DMS 273 treated with DMSO at 0.1 percent for 48 hours (cell line): Measurements from ENCODE around the gene TSPAN11.

Source experiments
- DNase-seq: peaks from one replicate; lab custom pipeline; 2025; lab: John Stamatoyannopoulos, UW

Gene TSPAN11

DNA sequence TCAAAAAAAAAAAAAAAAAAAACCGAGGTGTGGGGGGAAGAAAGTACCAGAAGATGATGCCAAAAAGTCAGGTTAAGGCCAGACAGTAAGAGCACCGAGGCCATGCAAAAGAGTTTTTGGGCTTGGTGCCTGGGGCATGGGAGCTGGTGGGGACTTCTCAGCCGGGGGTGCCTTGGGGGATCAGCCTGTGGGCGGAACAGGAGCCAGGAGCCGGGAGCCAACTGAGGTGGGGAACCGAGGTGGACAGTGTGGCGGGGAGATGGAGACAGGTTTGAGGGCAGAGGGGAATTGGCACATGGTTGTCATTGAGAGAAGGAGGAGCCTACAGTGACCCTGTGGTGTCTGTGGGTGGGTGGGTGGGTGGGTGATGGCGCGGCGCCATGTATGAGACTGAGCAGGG, 33.2 kb downstream of the TSPAN11 start:
- no peak for DNase-seq

DNA sequence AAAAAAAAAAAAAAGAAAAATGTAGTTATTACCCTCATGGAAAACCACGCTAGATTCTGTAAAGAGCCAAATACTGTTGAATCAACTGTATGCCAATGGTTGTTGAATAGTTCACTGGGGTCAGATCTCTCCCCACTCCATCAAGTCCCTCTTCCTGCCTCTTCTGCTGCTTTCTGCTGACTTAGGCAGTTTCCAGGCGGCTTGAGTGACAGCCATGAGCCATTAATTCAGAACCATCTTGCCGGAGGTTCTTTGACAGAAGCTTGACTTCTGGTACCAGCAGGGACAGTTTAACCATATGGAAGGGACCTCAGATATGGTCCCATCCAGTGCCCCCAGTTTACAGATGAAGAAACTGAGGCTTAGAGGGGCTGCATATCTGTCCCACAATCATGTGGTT, 34.5 kb downstream of the TSPAN11 start:
- no peak for DNase-seq

DNA sequence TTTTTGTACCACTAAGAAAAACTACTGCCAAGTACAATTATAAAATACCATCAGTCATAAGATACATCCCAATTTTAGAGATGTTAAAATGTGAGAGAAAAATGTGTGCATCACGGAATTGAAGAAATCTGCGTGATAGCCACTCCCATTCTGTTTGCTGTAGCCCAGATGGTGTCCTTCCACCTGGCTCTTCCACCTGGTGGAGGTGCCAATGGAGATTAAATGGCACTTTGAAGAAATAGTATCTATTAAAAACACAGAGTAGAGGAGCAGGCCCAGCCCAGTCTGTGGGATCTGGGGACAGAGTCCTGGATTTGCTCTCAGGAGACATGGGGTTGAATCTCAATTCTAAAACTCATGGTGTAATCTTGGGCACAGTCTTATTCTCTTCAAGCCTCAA, 35.5 kb downstream of the TSPAN11 start:
- no peak for DNase-seq

DNA sequence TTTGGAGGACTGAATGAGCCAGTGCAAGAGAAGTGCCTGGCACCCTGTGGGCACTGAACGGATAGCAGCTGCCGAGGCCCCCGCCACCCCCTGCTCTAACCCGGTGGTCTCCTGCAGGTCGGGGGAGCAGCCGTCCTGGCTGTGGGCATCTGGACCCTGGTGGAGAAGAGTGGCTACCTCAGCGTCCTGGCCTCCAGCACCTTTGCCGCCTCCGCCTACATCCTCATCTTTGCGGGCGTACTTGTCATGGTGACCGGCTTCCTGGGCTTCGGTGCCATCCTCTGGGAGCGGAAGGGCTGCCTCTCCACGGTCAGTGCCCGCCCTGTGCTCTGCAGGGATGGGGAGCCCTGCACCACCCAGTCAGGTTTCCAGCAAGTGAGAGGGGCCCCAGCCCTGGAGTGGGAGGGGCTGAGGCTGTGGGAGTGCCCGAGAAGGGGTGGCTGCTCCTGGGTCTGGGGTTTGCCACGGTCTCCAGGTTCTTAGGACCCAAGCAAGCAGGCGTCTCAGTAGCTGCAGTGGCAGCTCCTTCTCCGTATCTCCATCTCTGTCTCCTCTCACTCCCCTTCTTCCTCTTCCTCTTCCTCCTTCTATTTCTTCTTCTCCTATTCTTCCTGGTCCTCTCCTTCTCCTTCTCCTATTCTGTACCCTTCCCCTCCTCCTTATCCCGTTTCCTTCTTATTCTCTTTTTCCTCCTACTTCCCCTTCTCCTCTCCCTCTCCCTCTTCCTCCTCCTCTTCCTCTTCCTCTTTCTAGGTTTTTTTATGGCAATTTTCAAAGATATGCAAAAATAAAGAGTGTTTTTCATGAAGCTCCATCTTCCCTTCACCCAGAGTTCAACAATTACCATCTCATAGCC, 37.4 kb downstream of the TSPAN11 start:
- no peak for DNase-seq

DNA sequence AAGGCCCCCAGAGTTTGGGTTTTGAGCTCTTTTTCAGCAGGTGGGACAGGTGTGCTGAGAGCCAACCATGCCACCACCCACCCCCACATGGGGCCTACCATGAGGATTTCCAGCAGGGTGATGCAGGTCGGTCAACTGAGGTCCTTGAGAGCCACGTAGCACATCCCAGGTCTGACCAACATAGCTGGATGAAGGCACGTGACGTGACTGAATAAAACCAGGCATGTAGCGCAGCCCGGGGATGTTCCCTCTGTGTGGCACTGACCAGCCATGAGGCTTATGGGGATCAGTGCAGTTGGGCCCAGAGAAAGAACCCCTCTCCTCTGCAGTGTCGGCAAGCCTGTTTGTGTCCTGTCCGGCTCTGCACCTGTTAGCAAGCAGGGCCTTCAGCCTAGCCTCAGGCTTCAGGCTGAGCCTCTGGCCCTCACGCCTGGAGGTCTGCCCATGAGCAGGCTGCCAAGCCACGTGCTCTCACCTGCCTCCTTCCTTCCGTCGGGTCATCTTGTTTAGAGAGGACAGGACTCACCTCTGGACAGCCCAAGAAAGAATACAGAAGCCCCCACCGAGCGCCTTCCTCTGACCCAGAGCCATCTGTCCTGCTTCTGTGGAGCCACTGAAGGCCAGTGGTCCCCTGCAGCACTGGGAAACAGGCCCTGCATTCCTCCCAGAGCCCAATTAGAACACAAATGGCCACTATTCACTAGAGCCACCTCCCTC, 38.5 kb downstream of the TSPAN11 start:
- DNase-seq: no peak

DNA sequence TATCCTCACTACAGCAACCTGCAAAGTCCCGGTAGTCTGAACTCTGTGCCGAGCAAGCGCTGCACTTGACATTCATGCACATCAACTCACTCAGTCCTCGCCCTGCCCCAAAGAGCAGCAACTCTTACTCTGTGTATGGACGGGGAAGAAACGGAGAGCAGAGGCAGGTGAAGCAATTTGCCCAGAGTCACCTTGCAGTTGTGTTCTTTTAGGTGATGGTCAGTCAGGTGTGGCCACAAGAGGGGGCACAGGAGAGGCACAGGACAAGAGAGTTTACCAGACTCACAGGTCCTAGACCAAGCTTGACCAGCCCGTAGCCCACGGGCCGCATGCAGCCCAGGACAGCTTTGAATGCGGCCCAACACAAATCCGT, 39.1 kb downstream of the TSPAN11 start:
- no peak for DNase-seq

DNA sequence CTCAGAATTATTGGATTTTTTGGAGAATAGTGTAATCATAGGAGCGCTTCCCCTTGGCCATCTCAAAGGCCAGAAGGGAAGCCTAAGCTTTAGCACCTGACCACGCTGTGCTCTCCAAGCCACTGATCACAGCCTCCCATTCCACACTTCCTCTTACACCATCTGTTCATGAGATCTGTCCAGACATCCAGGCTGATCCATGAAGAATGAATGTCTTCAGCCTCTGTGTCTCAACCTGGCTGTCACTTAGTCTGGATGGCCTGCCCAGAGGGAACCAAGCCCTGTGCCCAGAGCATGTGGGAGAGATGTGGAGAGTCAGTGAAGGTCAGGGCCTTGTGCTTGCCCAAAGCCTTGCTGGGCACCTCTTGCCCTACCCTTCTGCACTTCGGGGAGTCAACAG, 40.5 kb downstream of the TSPAN11 start:
- peak; percentile 32 for DNase-seq

DNA sequence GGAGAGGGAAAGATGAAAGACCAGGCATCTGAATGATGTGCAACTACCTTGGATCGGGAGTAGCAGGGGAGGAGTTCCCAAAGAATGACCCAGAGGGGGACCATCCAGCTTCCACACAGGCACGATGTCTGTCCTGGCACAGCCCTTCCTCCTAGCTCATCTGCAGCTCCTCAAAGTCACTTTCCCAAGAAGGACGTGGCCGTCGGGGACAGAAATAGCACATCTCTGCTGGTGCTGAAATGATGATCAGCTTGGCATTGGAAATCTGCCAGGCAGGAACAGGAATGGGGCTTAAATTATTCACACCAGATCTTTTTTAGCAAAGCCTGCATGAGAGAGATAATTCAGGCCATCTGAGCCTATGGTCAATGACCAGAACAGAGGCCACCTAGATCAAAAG, 41.7 kb downstream of the TSPAN11 start:
- DNase-seq: no peak

DNA sequence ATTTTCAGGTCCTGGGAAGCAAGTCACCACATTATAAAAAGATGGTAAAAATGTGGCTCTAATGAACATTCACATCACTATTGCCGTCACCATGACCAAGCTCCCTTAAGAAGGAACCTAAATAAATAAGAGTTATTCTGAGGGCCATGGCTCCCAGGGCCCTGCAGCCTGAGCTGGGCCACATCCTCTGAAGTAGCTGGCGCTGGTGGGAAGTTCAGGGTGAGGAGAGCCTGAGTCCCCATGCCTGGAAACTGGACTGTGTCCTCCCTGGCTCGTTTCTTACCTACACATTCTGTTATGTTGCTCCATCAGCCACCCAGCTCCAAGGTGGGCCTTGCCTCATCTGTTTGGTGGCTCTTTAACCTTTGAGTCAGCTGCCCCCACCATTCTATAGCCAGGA, 42.5 kb downstream of the TSPAN11 start:
- DNase-seq: no peak

DNA sequence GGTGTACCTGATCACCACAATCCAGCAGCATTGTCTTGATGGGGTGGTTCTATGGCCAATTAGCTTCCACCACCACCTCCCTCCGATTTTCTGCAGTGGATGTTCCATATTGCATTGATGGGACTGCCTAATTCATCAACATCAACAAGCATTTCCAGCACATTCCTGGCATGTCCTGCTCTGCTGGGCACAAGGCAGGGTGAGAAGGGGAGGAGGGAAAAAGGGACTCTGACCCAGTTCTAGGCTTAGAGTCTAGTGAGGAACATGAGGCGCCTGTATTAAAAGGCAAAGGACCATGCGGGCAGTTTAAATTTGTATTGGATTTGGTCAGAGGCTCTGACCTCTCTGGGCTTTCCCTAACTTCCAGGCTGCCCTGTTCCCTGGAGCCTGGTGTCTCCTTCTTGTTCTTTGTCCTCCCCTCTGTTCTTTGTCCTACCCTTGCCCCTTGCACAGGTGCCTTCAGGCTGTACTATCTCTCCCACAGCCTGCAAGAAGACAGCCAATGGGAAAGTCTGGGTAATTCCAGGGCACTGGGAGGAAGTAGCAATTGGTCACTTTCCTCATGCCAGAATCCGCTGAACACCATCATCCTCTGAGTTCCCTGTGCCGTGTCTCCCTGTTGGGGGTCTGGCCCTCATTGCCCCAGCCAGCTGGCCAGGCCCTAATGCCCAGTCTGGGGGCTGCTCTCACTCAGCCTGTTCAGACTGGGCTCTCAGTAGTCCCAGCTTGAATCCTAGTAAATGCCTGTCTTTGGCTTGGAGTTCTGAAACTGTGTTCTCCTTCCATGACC, 43.3 kb downstream of the TSPAN11 start:
- DNase-seq: no peak

DNA sequence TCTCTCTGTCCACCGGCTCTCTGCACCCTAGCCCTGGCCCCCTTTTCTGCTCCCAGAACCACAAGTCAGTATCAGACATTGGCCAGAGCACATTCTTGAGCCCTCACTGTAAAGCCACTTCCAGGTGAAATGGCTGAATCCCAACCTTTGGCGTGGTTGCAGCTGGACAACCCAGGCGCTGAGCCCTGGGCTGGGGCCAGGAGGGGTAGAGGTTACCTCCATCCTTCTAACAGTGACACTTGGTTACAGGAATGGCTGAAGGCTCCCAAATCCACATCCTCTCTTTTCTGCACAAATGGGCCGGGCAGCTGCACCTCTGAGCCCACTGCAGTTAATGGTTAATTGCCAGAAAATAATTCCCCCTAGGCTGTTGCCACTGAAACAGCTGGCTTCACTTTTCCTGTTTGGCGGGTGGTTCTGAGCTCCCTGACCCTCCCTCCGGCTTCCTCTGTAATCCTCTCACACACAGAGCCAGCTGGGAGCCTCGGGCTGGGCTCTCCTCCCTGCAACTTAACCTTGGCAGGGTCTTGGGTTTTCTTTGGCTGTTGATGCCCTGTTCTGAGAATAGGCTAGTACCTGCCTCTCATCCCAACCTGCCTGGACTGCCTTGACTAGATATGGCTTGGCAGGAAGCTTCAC, 44.1 kb downstream of the TSPAN11 start:
- DNase-seq: peak; percentile 50

DNA sequence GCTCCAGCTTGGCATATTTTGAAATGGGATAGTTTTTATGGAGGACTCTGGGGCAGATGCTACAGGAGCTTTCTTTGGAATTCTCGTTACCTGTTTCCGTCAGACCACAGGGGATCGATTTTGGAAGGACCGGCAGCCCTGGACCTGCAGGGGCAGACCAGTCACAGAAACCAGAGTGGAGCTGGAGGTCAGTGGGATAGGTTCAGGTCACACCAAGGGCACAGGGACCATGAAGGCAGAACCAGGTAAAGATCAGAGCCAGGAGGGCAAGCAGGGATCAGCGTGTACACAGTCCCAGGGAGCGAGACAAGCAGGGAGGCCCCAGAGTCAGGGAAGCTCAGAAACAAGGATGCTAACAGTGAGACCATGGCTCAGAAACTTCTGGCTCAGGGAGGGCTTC, 45.5 kb downstream of the TSPAN11 start:
- DNase-seq: no peak

DNA sequence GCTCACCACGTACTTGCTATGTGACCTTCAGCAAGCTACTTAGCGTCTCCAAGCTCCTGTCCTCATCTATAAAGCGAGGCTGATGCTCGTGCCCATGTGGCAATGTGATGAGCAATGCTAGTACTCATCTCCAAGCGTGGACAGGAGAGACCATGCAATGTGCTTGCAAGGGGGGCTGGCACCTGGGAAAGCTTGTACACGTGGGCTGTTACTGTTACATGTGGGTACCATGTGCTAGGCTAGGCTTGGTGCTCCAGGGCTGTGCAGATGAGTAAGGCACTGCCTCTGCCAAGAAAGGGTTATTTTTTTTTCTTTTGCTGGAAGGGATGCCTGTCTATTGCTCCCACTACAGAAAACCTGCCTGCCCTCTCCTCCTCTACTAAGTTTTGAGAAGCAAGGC, 46.6 kb downstream of the TSPAN11 start:
- no peak for DNase-seq

DNA sequence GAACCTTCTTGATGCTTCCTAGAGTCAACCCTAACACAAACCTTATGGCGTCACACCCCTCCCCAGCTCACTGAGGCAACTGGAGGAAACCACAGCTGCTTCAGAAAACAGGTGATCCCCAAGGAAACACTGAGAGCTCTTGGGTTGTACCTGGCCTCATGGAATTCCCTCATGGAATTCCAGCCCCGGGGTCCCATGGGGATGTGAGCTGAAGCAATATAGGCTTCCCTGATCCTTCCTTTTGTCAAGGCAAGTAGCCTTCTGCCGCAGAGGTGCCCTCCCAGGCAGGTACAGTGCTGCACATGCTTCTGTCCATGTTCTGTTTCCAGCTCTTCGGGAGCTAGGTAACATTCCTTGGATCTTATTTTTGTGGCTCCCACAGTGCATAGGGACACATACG, 47.3 kb downstream of the TSPAN11 start:
- DNase-seq: no peak

DNA sequence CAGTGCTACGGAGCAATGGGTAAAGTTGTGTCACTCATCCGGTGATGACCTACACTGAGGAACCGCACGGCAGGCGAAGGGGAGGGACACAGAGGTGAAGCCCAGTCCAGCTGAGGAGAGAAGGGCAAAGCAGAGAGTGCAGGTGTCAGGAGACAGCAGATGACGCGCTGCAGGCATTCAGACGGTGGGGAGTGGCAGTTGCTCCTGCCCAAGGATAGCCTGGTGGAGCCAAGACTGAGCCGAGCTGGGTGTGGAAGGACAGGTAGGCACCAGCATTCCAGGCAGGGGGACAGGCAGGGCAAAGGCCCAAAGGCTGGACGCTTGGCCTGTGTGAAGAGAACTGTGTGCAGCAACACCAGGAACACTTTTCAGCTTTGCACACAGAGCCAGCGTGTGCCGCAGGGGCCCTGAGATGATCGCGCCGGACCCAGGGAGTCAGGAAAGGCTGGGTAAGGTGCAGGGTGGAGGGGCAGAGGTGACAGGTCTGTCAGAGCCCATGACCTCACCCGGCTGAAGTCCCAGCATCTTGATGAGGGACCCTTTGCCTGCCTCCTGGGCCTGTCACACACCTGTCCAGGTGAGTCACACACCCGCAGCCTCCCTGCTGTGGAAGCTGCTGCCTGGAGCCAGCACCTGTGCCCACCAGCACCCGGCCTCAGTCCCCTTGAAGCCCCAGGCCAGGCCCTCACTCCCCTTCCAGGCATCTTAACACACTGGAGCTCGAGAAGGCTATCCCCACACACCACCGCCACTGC, 48.4 kb downstream of the TSPAN11 start:
- DNase-seq: no peak

DNA sequence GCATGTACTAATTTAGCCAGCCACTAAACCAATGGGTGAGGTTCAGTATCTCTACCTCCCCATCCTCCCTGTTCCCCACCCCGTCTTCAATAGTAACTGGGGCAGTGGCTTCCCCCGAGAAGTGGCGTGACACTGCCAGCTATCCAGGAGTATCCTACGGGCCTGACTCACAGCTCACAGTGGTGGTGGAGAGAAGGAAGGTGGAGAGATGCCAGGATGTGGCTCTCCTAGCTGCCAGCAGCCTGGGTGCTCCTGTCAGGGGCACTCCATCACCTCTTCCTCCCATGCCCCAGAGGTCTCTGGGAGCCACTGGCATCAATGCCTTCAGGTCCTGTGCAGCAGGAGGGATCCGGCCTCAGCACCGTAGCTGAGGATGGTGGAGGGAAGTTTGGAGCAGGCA, 49.0 kb downstream of the TSPAN11 start:
- no peak for DNase-seq

DNA sequence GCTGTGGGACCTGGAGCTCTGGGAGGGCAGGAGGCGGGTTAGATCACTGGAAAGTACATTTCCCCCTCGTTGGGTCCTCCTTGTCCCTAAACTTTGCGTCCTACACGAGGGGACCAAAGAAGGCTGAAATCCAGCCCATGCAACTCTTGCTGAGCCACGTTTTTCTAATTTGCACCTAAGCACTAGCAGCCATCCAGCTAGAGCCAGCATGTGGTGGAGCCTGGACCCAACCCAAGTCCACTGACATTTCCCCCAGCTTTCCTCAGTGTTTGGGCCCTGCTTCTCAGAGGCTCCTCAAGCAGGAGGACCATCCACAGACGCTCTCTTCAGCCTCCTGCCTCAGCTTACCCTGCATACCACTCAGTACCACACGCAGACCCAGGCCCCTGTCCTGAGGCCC, 49.7 kb downstream of the TSPAN11 start:
- no peak for DNase-seq

DNA sequence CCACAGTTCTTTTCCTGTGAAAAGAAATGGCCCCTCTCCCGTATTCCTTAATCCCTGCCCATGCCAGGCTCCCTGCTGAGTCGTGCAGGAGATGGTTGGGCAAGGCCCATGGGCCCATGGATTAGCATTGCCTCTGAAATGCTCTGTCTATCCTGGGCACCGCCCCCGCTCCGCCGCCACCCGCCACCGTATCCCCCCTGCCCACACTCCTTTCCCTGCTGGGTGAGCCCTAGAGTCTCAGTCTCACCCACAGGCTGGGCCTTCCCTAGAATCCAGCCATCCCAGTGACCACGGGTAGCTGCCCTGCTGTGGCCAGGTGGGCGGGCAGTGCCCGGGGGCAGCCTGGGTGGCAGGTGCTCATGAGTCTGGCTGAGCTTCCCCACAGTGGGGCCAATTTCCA, 50.6 kb downstream of the TSPAN11 start:
- DNase-seq: no peak

DNA sequence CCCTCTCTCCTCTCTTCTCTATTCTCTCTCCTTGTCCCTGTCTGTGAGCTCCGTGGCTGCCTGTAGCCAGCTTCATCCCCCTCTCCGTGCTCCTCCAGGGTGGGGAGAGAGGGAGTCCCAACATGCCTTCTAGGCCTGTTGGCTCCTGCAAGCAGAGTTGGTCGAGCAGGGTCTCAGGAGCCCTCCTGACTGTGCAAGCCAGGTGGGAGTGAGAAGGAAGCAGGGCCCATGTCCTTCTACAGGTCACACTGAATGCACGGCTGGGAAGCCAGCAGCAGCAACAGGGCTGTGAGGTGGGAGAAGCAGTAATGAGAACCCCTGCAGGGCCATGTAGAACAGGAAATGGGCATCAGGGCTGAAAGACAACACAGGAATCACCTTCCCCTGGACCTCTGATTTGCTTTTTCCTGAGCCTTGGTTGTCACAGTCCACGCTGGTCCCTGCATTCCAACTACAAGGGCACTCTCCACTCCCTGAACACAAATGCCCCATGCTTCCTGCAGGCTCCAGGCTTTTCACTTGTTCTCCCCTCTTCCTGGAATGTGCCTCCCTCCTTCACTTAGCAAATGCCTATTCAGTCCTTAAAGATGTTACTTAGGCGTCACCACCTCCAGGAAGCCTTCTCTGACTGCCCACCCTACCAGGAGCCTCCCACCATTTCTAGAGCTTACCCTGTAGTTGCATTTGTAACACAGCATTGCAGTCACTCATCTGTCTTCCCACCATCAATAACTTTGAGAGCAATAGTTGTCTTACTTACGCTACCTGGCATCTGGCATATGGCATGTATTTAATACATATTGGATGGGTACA, 51.2 kb downstream of the TSPAN11 start:
- DNase-seq: no peak

DNA sequence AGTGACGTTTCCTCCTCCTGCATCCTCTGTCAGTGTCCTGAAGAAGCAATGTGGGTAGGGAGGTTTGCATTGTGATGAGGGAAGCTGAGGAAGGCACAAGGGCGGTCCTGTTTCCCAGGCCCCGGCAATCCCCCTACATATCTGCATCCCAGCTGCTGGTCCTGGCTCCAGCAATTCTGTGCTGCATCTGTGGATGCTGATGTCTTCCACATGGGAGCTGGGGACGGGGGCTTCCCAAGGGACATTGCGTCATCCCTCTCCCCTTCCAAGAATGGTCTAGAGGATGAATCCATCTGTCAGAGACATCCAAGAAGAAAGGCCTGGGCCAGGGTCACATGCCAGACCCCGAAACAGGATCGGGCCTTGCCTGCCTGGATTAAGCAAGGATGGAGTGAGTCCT, 52.1 kb downstream of the TSPAN11 start:
- no peak for DNase-seq
